HG03439 (cell line): Measurements from ENCODE around the gene TRIM66.

Source experiments
- ATAC-seq: cut with Tn5 transposase; IDR thresholded peaks from one replicate; pipeline ENCODE4 v1.9.1; 2021; ENCODE audit warnings: mild to moderate bottlenecking, moderate library complexity; ENCODE audit not compliant: unreplicated experiment

Gene TRIM66

DNA sequence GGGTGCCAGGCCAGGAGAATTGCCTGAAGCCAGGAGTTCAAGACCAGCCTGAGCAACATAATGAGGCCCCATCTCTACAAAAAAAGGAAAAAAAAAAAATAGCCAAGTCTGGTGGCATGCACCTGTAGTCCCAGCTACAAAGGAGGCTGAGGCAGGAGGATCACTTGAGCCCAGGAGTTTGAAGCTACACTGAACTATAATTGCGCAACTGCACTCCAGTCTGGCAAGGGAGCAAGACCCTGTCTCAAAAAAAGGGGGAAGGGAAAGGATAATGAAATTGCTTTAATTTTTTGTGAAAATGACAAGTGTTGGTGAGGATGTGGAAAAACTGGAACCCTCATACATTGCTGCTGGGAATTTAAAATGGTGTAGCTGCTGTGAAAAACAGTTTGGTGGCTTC, 107.7 kb downstream of the TRIM66 start:
- no peak for ATAC-seq

DNA sequence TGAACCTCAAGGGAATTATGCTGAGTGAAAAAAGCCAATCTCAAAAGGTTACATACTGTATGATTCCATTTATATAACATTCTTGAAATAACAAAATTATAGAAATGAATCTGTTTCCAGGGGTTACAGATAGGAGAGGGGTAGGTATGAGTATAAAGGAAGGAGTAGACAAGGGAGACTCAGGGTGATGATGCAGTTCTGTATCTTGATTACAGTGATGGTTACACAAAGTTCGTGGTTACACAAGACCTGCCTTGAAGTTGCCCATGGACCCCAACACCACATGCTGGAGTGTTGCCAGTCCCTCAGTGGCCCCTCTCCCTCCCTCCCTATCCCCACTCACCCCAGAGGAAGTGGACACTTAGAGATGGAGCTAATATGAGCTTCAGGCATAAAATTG, 108.7 kb downstream of the TRIM66 start:
- no peak for ATAC-seq

DNA sequence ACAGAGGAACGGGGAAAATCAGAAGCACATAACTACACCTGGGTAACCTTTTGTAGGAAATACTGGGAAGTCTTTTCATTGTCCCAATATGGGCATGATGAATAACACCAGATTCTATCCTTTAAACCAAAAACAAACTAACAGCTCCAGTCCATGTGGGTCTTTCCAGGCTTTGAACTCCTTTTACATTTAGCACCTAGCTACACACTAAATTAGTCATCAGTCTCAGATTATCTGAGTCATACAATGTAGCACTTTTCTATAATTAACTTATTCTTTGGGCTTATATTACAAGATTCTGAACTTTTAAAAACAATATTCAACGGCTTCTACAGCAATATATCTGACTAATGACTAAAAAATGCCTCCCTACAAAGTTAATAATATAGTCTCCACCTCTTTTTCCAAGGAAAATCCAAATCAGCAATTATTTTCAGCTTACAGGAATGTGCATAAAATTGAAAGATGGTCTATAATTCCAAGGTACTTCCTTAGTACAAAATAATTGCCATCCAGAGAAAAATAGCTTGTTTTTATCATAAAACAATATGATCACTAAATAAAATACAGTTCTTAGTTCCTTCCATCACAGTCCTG, 114.8 kb downstream of the TRIM66 start:
- ATAC-seq = peak; percentile 54

DNA sequence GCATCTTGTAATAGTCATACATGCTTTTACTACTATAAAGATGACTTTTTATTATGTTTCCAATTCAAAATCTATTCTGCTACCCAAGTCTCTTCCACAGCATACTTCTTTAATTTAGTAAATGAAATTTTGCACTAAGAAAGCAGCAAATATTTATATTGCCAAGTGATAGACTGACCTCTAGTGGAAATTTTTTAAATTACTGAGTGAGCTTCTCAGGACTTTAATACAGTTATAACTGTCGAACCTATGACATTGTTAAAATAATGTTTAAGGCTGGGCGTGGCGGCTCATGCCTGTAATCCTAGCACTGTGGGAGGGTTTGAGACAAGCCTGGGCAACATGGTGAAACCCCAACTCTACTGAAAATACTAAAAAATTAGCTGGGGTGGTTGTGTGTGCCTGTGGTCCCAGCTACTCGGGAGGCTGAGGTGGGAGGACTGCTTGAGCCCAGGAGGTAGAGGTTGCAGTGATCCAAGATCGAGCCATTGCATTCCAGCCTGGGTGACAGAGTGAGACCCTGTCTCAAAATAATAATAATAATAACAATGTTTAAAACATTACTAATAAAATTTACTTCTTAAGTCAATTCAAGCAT, 115.8 kb downstream of the TRIM66 start:
- ATAC-seq = peak; percentile 66

DNA sequence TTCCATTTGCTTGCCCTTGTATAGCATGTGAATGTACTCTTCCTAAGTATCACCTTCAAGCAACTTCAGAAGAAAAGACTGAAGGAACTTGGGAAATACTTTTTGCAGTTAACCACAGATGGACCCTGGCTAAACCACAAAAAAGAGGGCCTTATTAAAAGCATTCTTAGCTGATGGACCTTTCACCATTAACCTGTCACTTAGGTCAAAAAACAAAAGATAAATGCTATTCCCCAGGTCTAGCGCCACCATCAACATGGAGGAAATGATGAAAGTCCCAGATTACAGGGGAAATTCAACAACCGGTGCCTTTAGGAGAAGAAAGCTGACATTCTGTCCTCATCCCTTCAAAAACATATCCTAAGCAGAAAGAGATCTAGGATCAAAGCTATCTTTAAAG, 117.9 kb downstream of the TRIM66 start:
- no peak for ATAC-seq
